Prostate gland (tissue), 2 donors: ENCODE data around the gene SGPL1. TPM values are rescaled to one million over a fixed set of nuclear protein-coding genes. Genes with fewer than 3 reads are reported as not detected.

Experiments
- DNase-seq: peaks from one replicate; pipeline ENCODE4 v3.0.0-alpha.2; 2019; ENCODE audit warnings: low spot score
- H3K27ac ChIP-seq, 2 donors: fragments of 200-600 bp; sonication (generic); 2 replicates each; pipeline ENCODE4 v1.5.1; 2017 to 2019
- H3K27me3 ChIP-seq: fragments of 200-600 bp; sonication (generic); replicated peaks from 2 replicates; pipeline ENCODE4 v1.5.1; 2019; ENCODE audit not compliant: insufficient read depth
- H3K36me3 ChIP-seq, 2 donors: fragments of 200-600 bp; sonication (generic); 1 replicate in 1 of 2; 2 replicates in 1 of 2; pipeline versions ENCODE4 v1.5.1 to v1.8.1; 2017 to 2019
- H3K4me1 ChIP-seq: fragments of 200-600 bp; sonication (generic); replicated peaks from 2 replicates; pipeline ENCODE4 v1.5.1; 2019
- H3K4me3 ChIP-seq, 2 donors: fragments of 200-600 bp; sonication (generic); 2 replicates each; pipeline ENCODE4 v1.5.1; 2017 to 2019
- H3K9me3 ChIP-seq: fragments of 200-600 bp; sonication (generic); 2 replicates; pipeline ENCODE4 v1.5.1; 2017
- CTCF ChIP-seq, 4 experiments: fragments of 200-600 bp in 2 of 4; fragments of 450-650 bp in 2 of 4; sonication (generic) in 2 of 4; IDR thresholded peaks; 1 replicate in 3 of 4; 2 replicates in 1 of 4; pipeline ENCODE4 v1.5.1; 2016 to 2019; ENCODE audit warnings: antibody characterized with exemption in 4 of 4, mild to moderate bottlenecking in 2 of 4, moderate library complexity in 2 of 4
- POLR2A ChIP-seq: fragments of 450-650 bp; IDR thresholded peaks from one replicate; pipeline ENCODE4 v1.6.1; 2016; ENCODE audit warnings: antibody characterized with exemption, mild to moderate bottlenecking
- POLR2AphosphoS5 ChIP-seq: sonication (generic); formaldehyde crosslinking; IDR thresholded peaks from one replicate; pipeline ENCODE4 v1.6.1; 2017; ENCODE audit warnings: antibody characterized with exemption
- WGBS: methylation state at CpG from one replicate; pipeline ENCODE4 v1.1.5; 2018; 5-methylcytosine and 5-hydroxymethylcytosine counted together
- intact Hi-C: fragments of 100-400 bp; cut with DNase I; formaldehyde crosslinking; loops from one replicate; pipeline ENCODE4 v1.14.2; 2022
- total RNA-seq, 2 donors: library from RNA; depleted of rRNA; stranded (reverse); fragments of >200 nt; gene quantifications; one replicate each; pipeline ENCODE4 v1.1.0, GENCODE V29; 2016

The SGPL1 gene
- total RNA-seq, 2 donors from 2014 or later, result 52.6 to 64.4 TPM

GRCh38 chr10:70806841-70807240 lies 8.9 kb upstream of the SGPL1 start:
- TF ChIP-seq CTCF (IDR thresholded peaks at IDR 0.05), result no peak
- no peak for TF ChIP-seq POLR2A
- TF ChIP-seq POLR2AphosphoS5, result no peak
- H3K4me1 ChIP-seq, result no peaks in the 10 kb centered on the region
- no peaks in the 10 kb centered on the region for H3K36me3 ChIP-seq
- no peak overlapping the region for H3K4me3 ChIP-seq
- no peak overlapping the region for H3K27ac ChIP-seq
- H3K9me3 ChIP-seq, result no peaks in the 10 kb centered on the region
- no peak for DNase-seq
- 100% methylated on average over 1 of the region's 1 CpG for WGBS
- H3K27me3 ChIP-seq, result no peaks in the 10 kb centered on the region
- intact Hi-C loops, result no loop called here

GRCh38 chr10:70807556-70807955 lies 8.2 kb upstream of the SGPL1 start:
- Histone ChIP-seq H3K36me3 (no peaks in the 10 kb centered on the region), H3K27me3 (no peaks in the 10 kb centered on the region), H3K27ac (no peak overlapping the region), H3K9me3 (no peaks in the 10 kb centered on the region), H3K4me3 (no peak overlapping the region), H3K4me1 (no peaks in the 10 kb centered on the region)
- intact Hi-C loops, result no loop called here
- DNase-seq, result no peak
- 67% methylated on average over 3 of the region's 3 CpGs for WGBS
- TF ChIP-seq CTCF (IDR thresholded peaks at IDR 0.05) (no peak), POLR2AphosphoS5 (no peak), POLR2A (no peak)

GRCh38 chr10:70809011-70809611 lies 6.6 kb upstream of the SGPL1 start:
- TF ChIP-seq POLR2A (no peak), CTCF (IDR thresholded peaks at IDR 0.05) (no peak), POLR2AphosphoS5 (no peak)

GRCh38 chr10:70809726-70810125 lies 6.0 kb upstream of the SGPL1 start:
- DNase-seq, result no peak
- Histone ChIP-seq H3K27me3 (no peaks in the 10 kb centered on the region), H3K27ac (no peak overlapping the region), H3K9me3 (no peaks in the 10 kb centered on the region), H3K36me3 (no peaks in the 10 kb centered on the region), H3K4me1 (no peaks in the 10 kb centered on the region), H3K4me3 (no peak overlapping the region)
- TF ChIP-seq POLR2AphosphoS5 (no peak), POLR2A (no peak)
- 88% methylated on average over 2 of the region's 2 CpGs for WGBS
- intact Hi-C loops, result loop anchor here (10.0 kb wide), 1 partner anchor 405 kb away; the partner anchor contains the start of gene UNC5B

More at GRCh38 chr10:70809011-70809611, 6.6 kb upstream of the SGPL1 start:
- no peaks in the 10 kb centered on the region for H3K4me1 ChIP-seq
- H3K4me3 ChIP-seq, result no peak overlapping the region
- no peak for DNase-seq
- H3K36me3 ChIP-seq, result no peaks in the 10 kb centered on the region
- 85% methylated on average over 6 of the region's 6 CpGs for WGBS
- no peaks in the 10 kb centered on the region for H3K9me3 ChIP-seq
- H3K27ac ChIP-seq, result no peak overlapping the region
- no peaks in the 10 kb centered on the region for H3K27me3 ChIP-seq
- intact Hi-C loops, result no loop called here

GRCh38 chr10:70810967-70811366 lies 4.8 kb upstream of the SGPL1 start:
- H3K9me3 ChIP-seq, result no peaks in the 10 kb centered on the region
- no peaks in the 10 kb centered on the region for H3K4me1 ChIP-seq
- no peak for TF ChIP-seq POLR2AphosphoS5
- no peak for TF ChIP-seq POLR2A
- TF ChIP-seq CTCF (IDR thresholded peaks at IDR 0.05), result no peak
- DNase-seq, result no peak
- H3K36me3 ChIP-seq, result no peaks in the 10 kb centered on the region
- 4% methylated on average over 1 of the region's 1 CpG for WGBS
- H3K27me3 ChIP-seq, result no peaks in the 10 kb centered on the region
- intact Hi-C loops, result loop anchor here (10.0 kb wide), 1 partner anchor 404 kb away; the partner anchor contains the start of gene UNC5B
- no peak overlapping the region for H3K27ac ChIP-seq
- H3K4me3 ChIP-seq, result no peak overlapping the region
